Mucosa of rectum (tissue), 2 donors: ENCODE measurements around the gene TRIM16.
"Not testable (repeated sequence)": the region's sequence is repeated elsewhere in the genome, so short reads cannot be mapped to it uniquely, and the experiment has no call there.

Source experiments
- H3K27ac ChIP-seq, 2 donors: one replicate each; pipeline ENCODE4 v1.7.0; 2013; ENCODE audit warnings: inconsistent platforms in 2 of 2, low read depth in 2 of 2, low read length in 2 of 2
- H3K27me3 ChIP-seq, 2 donors: one replicate each; pipeline ENCODE4 v1.7.0; 2013; ENCODE audit warnings: low read length in 2 of 2; ENCODE audit not compliant: control insufficient read depth in 2 of 2, insufficient read depth in 2 of 2
- H3K36me3 ChIP-seq, 2 donors: one replicate each; pipeline ENCODE4 v1.7.0; 2013; ENCODE audit warnings: low read length in 2 of 2; ENCODE audit not compliant: control insufficient read depth in 2 of 2, insufficient read depth in 2 of 2
- H3K4me1 ChIP-seq, 2 donors: one replicate each; pipeline ENCODE4 v1.7.0; 2013; ENCODE audit warnings: low read length in 2 of 2, mild to moderate bottlenecking in 1 of 2; ENCODE audit not compliant: control insufficient read depth in 2 of 2, insufficient read depth in 2 of 2
- H3K4me3 ChIP-seq, 2 donors: one replicate each; pipeline ENCODE4 v1.7.0; 2013; ENCODE audit warnings: low read length in 2 of 2
- H3K9ac ChIP-seq, 2 donors: one replicate each; pipeline ENCODE4 v1.7.0; 2013; ENCODE audit warnings: low read length in 2 of 2, low read depth in 1 of 2, mild to moderate bottlenecking in 1 of 2
- H3K9me3 ChIP-seq, 2 donors: one replicate each; pipeline ENCODE4 v1.7.0; 2013; ENCODE audit warnings: low read length in 2 of 2; ENCODE audit not compliant: control insufficient read depth in 2 of 2
- donor health status: healthy.
- donor health status: Normal muscosa, but diverticular disease.

Gene TRIM16

GRCh38 chr17:15645942-15646312 lies 38.2 kb downstream of the TRIM16 start:
- H3K9me3 ChIP-seq, H3K36me3 ChIP-seq, H3K27ac ChIP-seq: not testable (repeated sequence)

GRCh38 chr17:15645099-15645941 lies 38.8 kb downstream of the TRIM16 start:
- not testable (repeated sequence) for H3K27me3 ChIP-seq, H3K27ac ChIP-seq, H3K9me3 ChIP-seq, H3K36me3 ChIP-seq, H3K9ac ChIP-seq, H3K4me3 ChIP-seq
- peaks cover 4 to 10% of the 10 kb centered on the region in 2 donors for H3K4me1 ChIP-seq

More at GRCh38 chr17:15645942-15646312, 38.2 kb downstream of the TRIM16 start:
- H3K27me3 ChIP-seq, H3K9ac ChIP-seq, H3K4me3 ChIP-seq: not testable (repeated sequence)
- H3K4me1 ChIP-seq = peaks cover 8 to 16% of the 10 kb centered on the region in 2 donors

DNA sequence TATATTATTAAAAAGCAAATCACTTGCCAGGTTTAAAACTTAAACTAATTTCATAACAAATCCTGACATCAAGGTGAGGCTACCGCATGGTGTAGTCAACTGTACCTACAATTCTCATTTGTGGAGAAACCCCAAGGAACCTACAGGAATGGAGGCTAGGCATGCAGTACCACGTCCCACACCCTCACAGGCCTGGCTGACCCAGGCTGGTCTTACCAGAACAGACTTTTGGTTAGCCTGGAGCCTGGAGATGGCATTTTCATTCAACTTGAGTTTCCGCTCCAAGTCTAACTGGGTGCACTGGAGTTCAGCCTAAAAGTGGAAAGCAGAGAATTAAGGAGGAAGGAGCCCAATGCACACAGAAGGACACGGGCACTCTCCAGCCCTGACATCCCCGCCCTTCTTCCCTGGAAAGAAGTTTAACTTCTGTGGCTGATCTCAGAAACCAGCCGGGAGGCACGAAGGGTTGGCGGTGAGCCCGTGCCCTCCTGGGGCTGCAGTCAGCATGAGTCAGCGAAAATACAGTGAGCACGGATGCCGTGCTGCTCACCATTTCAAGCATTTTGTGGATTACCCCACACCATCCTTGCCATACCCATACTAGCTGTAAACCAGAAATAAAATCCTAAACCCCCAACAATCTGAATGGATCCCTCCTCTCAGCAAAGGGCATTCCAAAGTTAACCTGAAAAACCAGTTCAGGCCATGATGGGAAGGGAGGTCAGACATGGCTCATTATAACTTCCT lies 41.4 kb downstream of the TRIM16 start:
- H3K4me1 ChIP-seq, H3K4me3 ChIP-seq, H3K36me3 ChIP-seq, H3K27me3 ChIP-seq, H3K9ac ChIP-seq, H3K9me3 ChIP-seq, H3K27ac ChIP-seq: not testable (repeated sequence)

DNA sequence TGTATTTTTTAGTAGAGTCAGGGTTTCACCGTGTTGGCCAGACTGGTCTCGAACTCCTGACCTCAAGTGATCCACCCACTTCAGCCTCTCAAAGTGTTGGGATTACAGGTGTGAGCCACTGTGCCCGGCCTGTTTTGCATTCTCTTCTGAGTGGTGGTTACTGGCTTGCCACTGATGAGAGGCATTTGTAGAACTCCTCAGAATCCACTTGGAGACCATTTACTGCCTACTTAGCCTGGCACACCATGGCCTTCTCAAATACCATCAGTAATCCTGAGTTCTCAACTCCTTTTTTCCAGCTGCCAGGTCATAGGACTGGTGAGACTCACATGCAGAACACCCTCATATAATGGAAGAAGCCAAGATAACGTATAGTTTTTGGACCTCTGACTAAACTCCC lies 42.1 kb downstream of the TRIM16 start:
- not testable (repeated sequence) for H3K27me3 ChIP-seq, H3K4me1 ChIP-seq, H3K9me3 ChIP-seq, H3K27ac ChIP-seq, H3K9ac ChIP-seq, H3K4me3 ChIP-seq, H3K36me3 ChIP-seq

DNA sequence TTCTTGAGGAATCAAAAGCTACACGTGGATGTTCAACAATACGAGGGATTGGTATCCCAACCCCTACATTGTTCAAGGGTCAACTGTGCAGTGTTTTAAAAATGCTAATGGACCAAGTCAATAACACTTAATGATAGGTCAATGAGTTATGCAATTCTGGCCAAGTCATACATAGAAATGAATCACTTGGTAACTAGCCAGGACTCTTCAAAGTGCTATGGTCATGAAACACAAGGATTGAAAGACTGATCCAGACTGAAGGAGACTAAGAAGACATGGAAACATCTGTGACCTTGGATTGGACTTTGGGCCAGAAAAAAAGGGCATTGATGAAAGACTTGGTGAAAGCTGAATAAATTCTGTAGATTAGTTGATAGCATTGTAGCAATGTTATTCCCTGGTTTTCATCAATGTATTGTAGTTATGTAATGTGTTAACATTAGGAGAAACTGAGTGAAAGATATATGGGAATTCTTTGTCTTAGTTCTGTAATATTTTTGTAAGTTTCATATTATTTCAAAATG lies 53.1 kb downstream of the TRIM16 start:
- H3K4me3 ChIP-seq, H3K9ac ChIP-seq, H3K4me1 ChIP-seq, H3K27me3 ChIP-seq, H3K9me3 ChIP-seq, H3K27ac ChIP-seq, H3K36me3 ChIP-seq: not testable (repeated sequence)

DNA sequence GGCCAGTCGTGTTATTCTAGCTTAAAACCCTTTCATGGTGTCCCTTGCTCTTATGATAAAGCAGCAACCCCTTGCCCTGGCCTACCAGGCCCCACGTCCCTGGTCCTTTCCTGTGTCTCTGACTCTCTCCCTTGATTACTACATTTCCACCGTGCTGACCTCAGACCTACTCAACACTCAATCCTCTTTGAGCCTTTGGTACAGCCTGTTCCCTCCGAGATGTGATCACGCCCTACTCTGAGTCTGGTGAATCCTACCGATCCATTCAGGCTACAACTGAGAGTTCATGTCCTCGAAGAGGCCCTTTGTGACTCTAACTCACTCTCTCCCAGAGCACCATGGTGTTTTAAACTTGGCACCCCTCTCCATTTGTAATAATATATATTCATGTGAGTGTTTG lies 54.1 kb downstream of the TRIM16 start:
- H3K36me3 ChIP-seq, H3K9me3 ChIP-seq: not testable (repeated sequence)

DNA sequence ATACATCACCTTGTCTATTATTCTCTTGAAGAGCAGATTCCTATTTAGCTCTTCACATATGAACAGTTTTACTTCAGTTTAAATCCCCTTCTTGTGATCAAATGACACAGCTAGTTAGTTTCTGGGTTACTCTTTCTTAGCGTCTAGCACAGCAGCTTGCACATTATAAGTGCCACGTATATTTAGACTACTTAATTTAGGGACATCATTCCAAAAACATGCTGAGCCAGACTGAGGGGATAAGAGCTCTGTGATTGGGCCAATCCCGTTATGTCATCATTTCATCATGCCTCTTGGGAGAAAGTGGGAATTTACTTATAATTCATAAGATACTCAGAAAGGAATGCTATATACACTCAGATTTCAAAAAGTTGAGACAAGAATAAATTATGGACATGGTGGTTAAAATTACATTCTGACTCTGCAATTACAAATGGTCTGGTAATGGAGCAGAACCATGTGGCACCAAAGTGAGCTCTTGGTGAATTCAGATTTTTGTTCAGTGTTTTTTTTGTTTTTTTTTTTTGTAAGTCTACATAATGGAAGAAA lies 60.4 kb downstream of the TRIM16 start:
- not testable (repeated sequence) for H3K4me3 ChIP-seq, H3K9me3 ChIP-seq, H3K27me3 ChIP-seq, H3K36me3 ChIP-seq, H3K27ac ChIP-seq, H3K9ac ChIP-seq, H3K4me1 ChIP-seq

More for the DNA sequence above, 54.1 kb downstream of the TRIM16 start:
- H3K4me3 ChIP-seq, H3K4me1 ChIP-seq, H3K9ac ChIP-seq, H3K27ac ChIP-seq, H3K27me3 ChIP-seq: not testable (repeated sequence)

DNA sequence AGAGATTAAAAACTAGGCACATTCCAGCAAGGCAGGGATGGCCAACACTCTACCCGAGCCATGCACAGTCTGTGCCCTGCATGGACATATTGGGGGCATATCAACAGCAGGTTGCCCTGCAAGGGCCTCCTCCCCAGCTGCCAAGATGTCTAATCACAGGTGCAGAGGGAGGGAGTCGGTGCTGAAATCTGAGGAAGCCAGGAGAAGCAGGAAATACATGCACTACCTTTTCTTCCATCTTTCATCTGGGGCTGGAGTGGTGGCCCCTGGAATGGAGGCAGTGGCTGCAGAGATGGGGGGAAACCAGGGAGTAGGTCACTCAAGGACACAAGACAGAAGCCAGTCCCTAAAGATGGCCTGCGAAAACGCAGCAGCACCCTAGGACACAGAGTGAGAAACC lies 60.9 kb downstream of the TRIM16 start:
- H3K4me1 ChIP-seq, H3K27ac ChIP-seq, H3K27me3 ChIP-seq, H3K9ac ChIP-seq, H3K4me3 ChIP-seq, H3K9me3 ChIP-seq, H3K36me3 ChIP-seq: not testable (repeated sequence)

DNA sequence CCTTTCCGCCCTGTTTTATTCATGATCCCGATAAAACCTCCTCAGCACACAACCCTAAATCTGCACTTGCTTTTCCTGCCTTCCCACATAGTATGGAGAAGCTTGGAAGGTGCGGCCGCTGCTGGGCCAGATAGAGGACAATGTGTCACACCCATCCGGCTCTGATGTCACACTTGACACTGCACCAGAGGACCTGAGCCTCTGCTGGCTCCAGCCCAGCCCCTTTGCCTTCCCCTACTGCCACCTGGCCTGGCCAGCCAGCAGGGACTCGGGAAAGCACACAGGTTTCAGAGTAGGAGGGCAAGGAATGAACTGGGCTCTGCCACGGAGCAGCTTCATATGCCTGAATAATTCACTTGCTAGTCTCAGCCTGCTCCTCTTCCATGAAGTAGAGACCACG lies 62.0 kb downstream of the TRIM16 start:
- H3K27ac ChIP-seq, H3K4me1 ChIP-seq, H3K27me3 ChIP-seq, H3K9ac ChIP-seq, H3K4me3 ChIP-seq, H3K36me3 ChIP-seq, H3K9me3 ChIP-seq: not testable (repeated sequence)

DNA sequence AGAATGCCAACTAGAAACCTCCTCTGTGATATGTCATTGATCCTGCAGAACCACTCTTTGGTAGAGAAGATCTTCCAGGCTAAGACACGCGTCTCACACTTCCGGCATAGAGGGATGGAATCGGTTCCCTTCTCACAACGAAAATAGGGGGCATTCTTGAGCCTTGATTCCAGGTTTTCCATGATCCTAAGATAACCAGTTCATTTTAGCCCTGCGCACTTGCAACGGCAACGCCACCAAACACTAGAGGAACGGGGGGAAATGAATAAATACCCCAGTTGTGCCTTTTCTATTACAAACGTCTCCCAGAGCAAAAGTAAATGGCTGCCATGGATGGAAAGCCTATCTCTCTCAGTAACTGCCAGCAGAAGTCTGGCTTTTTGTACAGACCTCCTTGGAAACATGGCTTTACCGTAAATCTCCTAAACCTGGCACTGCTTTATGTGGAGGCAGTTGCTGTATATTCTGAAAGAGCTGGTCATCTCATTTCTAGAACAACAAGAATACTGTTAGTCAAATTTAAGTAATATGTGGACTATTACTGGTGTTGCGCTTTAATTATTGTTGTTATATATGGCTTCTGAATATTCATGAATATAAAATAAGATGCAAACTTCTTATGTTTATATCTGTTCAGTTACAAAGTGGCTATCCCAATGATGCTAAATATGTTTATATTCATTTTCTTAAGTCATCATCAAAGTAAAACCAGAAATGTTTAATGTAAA lies 64.6 kb downstream of the TRIM16 start, which contains the start of gene FBXW10B:
Gene FBXW10B (minus strand): TSS at position 374 of the 728 bp plus-strand sequence. CDS start 192 bp downstream, at position 182.
- H3K4me1 ChIP-seq, H3K4me3 ChIP-seq, H3K9ac ChIP-seq, H3K36me3 ChIP-seq, H3K9me3 ChIP-seq, H3K27ac ChIP-seq, H3K27me3 ChIP-seq: not testable (repeated sequence)
